SK-N-SH treated with all-trans-retinoic acid at 6 μM for 48 hours (cell line): ENCODE results near the gene MPPED2.

Experiments used
- RARB ChIP-seq: fragments of 250-450 bp; sonication (Bioruptor Pico); IDR thresholded peaks from 2 replicates; pipeline ENCODE4 v1.8.0; 2021; ENCODE audit warnings: mild to moderate bottlenecking, moderate library complexity
- ZFP3 ChIP-seq: fragments of 250-450 bp; sonication (Bioruptor Pico); IDR thresholded peaks from 2 replicates; pipeline ENCODE4 v1.5.0; 2020; ENCODE audit warnings: mild to moderate bottlenecking, moderate library complexity

DNA sequence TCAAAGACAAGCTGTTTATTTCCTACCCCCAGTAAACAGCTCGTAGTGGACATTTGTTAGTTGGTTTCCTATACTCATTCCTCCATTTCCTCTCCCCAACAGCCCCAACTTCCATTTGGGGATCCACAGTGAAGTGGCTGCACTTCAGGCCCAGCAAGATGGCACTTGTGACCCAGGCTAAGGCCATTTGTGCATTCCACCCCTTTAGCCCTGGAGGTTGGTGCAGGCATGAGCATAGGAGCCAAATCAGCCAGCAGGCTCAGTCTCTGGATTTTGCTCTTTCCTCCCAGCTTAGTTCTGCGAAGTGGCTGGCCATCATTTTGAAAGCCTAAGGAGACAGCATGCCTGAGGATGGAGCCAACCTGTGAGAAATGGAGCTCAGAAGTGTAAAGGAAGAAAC is 122.9 kb downstream of the MPPED2 start:
- no peak for TF ChIP-seq RARB (CRISPR knock-in tag)
- no peak for TF ChIP-seq ZFP3 (CRISPR knock-in tag)
